CD4-positive, alpha-beta T cell treated with Interleukin-6 at 100 ng/mL for 8 hours (primary cell): Measurements from ENCODE around the gene LCN15.
"Not testable (repeated sequence)": the region's sequence is repeated elsewhere in the genome, so short reads cannot be mapped to it uniquely, and the experiment has no call there.

Experiments
- DNase-seq: peaks from one replicate; pipeline ENCODE4 v3.0.0-alpha.2; 2020; ENCODE audit warnings: mixed read lengths, low spot score

LCN15 gene, protein sequence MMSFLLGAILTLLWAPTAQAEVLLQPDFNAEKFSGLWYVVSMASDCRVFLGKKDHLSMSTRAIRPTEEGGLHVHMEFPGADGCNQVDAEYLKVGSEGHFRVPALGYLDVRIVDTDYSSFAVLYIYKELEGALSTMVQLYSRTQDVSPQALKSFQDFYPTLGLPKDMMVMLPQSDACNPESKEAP

DNA sequence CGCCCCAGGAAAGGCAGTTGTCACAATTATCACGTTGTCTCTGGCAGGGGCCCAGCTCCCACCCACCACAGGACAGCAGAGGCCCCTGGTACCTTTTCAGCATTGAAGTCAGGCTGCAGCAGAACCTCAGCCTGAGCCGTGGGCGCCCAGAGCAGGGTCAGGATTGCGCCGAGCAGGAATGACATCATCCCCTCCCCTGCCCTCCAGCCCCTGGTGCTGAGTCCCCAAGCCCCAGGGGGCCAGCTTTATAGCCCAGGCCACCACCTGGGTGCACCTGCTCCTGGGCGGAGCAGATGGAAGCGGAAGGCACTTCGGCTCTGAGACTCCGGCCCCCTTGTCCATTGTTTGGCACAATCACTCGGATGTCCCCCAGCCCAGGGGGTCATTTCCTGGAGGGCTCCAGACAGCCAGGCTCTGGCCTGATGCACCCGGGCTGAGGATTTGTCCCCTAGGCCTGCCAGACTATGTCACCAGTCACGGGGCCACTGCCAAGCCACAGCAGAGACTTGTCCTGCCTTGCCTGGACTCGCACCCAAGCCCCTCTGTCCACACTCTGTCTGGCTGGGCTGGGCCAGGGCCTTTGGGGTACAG lies at the start of gene LCN15:
Gene LCN15, minus strand, starts transcription at position 218 of the 591 bp plus-strand sequence. Its CDS starts 30 bp downstream, at position 188.
- no peak for DNase-seq

DNA sequence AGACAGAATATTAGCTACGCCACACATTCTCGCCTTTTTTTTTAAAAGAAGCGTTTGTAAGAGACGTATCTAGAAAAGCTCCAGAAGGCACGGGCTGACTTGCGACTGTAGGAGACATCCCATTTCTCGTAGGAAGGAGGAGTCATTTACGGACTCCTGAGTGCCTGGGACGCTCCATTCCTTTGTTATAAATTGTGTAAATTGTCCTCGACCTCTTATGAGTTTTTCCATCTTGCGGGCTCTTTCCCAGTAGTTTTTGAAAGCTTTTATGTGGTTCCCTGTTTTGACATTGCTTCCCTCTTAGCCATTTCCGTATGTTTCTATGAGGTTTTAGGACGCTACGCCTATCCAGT lies 44.5 kb upstream of the LCN15 start:
- DNase-seq: no peak

DNA sequence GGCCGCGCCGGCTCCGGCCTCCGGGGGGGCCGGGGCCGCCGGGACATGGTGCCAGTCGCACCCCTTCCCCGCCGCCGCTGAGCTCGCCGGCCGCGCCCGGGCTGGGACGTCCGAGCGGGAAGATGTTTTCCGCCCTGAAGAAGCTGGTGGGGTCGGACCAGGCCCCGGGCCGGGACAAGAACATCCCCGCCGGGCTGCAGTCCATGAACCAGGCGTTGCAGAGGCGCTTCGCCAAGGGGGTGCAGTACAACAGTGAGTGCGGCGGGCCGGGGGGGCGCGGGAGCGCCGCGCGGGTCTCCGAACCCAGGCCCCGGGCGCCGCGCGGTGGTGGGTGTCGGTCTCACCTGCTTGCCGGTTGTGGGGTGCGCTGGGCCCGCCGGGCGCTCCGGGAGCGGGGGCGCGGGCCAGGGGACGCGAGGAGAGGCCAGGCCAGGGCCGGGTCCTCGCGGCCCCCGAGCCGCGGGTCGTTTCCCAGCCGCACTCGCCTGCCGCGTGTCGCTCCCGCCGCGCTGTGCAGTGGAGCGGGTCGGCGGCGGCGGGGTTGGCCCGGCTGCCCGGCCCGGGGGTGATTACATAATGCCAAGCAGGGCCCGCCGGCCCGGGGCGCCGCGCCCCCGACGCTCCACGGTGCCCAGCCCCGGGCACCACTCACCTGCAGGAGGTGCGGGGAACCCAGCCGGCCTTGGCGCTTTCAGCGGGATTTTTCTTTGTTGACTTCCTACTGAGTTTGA lies 43.9 kb upstream of the LCN15 start:
- DNase-seq: peak; percentile 39

DNA sequence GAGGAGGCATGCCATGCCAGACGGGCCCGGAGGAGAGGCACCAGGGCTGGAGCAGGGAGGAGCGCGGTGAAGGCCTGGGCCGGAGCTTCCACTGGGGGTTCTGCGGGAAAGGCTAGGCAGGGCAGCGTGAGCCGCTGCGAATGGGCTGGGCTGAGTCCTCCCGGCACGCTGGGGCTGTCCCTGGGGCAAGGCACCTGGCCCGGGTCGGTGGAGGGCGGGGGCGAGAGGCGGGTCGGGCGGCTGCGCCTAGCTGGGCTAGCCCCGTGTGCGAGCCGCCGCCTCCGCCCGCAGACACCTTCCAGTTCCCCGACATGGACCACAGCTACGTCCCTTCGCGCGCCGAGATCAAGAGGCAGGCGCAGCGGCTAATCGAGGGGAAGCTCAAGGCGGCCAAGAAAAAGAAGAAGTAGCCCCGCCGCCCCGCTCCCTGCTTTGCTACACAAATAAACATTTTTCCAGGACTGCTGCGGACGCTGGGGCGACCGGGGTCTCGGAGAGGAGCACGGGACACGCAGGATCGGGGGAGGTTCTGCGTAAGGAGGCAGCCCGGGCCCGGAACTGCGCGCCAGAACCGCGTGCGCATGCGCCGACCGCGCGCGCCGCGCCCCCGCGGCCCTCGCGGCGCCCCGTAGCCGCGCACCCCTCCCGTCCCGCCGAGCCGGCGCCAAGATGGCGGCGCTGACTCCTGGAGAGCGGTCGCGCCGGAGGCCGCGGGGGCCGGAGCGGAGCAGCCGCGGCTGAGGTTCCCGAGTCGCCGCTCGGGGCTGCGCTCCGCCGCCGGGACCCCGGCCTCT lies 43.2 kb upstream of the LCN15 start, which contains the start of gene RABL6:
Gene RABL6, plus strand, starts transcription at position 668 of the 794 bp plus-strand sequence. CDS start 249 bp downstream, outside the sequence.
- peak; percentile 77 for DNase-seq

DNA sequence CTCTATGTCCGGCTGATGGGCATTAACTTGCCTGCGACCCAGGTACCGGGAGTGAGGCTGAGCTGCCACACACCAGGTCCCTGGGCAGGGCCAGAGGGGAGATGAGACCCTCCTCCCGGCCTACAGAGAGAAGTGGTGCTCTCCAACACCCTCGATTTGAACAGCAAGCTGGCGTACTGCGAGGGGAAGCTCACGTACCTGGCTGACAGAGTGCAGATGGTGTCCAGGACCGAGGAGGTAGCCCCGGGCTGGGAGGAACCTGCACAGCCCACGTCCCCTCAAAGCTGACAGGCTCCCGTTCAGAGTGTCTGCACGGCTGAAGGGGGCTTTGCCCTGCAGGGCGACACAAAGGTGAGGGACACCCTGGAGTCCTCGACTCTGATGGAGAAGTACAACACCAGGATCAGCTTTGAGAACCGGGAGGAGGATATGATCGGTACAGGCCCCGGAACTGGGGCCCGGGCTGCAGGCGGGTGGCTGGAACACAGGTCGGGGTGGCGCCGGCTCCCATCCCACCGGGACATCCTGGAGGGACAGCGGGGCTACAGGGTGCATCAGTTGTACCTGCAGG lies 42.4 kb upstream of the LCN15 start:
- no peak for DNase-seq

DNA sequence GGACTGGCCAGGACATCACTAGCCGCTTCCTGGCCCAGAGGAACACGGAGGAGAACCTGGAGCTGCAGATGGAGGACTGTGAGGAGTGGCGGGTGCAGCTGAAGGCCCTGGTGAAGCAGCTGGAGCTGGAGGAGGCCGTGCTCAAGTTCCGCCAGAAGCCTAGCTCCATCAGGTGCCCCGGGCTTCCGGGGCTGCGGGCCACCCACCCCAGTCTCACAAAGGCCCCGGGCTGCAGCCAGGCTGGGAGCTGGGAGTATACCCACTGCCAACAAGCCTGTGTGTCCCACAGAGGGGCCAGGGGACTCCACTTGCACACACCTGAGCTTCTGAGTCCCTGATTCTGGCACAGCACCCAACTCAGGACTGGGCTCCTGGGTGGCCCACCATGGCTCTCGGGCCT lies 41.7 kb upstream of the LCN15 start:
- no peak for DNase-seq

DNA sequence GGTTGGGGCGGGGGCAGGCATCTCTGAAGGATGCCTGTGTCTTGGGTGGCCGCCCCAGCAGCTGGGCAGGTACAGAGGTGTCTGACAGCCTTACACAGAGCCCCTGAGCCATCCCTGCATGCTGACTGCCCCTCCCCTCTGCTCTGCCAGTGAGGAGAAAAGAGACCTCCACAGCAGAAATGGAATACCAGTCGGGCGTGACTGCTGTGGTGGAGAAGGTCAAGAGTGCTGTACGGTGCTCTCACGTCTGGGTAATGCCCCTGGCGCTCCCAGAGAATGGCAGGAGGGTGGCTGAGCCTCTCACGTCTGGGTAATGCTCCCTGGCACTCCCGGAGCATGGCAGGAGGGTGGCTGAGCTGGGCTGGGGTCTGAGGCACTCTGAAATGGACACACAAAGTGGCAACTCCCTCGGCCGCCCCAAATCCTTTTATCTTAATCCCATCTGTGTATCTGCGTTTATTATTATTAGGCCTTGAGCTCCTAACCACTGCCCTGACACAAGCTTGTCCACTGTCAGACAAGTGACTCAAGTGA lies 41.0 kb upstream of the LCN15 start:
- no peak for DNase-seq

DNA sequence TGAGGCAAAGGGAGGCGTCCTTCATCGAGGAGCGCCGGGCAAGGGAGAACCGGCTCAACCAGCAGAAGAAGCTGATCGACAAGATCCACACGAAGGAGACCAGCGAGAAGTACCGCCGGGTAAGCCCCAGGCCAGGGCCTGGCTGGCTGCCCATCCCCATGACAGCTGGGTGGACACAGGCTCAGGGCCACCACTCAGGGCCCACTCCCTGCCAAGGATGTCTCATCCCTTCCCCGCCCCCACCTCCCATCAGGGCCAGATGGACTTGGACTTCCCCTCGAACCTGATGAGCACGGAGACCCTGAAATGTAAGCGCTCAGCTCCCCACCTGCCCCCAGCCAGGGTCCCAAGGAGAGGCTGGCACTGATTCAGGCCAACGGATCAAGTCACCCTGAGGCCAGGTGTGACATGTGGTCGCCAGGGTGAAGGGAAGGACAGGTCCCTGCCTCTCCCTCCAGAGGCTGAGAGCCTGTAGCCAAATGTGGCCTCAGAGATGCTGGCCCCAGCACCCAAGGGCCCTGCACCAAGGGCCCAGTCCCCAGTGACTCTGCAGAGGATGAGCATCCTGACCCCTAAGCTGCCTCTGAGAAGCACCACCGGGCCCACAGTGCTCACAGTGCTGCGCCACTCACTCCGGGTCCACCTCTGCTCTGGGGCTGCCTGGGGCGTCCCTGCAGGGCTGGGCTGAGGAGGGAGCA lies 40.3 kb upstream of the LCN15 start:
- DNase-seq: no peak

DNA sequence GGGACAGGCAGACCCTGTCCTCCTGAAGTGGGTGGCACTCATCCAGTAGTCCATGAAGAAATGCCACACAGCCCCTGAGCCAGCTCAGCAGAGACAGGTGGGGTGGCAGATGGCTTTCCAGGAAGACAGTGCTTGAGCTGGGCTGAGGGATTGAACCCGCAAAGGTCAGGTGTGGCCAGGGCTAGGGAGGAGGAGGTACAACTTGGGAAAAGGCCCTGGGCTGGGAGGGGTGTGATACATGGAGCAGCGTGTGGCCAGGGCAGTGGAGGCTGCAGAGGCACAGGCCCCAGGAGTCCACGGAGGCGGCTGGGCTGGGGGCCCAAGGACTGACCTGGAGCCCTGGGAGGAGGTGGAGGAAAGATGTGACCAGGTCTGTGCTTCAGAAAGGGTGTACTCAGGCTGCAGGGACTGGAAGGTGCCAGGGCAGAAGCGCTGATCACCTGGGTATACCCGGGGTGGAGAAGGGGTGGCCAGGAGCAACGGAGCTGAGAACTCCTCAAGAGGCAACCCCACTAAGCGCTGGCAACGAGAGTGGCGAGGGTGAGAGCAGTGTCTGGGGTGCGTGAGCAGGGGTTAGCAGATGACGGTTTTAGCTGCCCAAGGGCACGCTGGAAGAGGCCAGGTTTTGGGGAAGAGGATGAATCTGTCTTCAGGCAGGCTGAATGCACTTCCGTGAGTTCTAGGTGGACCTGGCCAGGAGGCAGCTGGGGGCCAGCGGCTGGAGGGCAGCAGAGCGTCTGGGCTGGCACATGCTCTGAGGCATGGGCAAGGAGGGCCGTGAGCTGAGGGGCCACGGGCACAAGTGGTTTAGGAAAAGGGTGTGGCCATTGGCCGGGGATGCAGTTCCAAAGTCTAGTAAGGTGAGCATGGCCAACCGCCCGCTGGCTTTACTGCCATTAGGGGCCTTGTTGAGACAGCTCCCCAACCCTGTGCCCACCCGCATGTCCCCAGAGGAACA lies 39.5 kb upstream of the LCN15 start:
- DNase-seq: no peak

DNA sequence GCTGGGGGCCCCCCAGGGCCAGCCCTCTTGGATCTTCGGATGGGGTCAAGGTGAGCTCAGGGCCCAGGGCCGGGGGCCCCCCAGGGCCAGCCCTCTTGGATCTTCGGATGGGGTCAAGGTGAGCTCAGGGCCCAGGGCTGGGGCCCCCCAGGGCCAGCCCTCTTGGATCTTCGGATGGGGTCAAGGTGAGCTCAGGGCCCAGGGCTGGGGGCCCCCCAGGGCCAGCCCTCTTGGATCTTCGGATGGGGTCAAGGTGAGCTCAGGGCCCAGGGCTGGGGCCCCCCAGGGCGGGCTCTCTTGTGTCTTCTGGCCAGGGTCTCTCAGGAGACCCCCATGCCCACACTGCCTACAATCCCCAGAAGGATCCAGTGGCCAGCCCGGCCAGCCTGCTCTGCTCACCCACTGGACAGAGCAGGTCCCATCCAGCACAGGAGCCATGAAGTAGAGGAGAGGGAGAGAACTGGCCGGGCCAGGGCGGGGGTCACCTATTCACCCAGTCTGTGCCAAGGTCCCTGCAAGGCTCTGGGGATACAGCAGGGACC lies 38.8 kb upstream of the LCN15 start:
- not testable (repeated sequence) for DNase-seq

DNA sequence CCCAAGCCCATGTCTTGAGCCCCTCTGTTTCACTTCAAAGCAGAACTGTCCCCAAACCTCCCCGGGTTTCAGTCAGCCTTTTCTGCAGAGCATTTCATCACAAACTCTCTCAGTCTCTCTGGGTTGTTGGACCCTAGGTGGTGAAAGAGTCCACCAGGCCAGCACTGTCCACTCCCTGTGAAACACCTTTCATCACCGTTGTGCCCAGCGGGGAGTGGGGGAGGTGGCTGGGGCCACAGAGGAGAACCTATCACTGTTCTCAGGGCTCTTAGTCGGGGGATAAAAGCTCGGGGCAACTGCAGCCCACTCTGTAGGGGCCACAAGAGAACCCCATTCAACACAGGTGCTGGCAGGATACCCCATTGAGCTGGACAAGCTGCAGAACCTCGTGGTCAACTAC lies 38.0 kb upstream of the LCN15 start:
- no peak for DNase-seq

DNA sequence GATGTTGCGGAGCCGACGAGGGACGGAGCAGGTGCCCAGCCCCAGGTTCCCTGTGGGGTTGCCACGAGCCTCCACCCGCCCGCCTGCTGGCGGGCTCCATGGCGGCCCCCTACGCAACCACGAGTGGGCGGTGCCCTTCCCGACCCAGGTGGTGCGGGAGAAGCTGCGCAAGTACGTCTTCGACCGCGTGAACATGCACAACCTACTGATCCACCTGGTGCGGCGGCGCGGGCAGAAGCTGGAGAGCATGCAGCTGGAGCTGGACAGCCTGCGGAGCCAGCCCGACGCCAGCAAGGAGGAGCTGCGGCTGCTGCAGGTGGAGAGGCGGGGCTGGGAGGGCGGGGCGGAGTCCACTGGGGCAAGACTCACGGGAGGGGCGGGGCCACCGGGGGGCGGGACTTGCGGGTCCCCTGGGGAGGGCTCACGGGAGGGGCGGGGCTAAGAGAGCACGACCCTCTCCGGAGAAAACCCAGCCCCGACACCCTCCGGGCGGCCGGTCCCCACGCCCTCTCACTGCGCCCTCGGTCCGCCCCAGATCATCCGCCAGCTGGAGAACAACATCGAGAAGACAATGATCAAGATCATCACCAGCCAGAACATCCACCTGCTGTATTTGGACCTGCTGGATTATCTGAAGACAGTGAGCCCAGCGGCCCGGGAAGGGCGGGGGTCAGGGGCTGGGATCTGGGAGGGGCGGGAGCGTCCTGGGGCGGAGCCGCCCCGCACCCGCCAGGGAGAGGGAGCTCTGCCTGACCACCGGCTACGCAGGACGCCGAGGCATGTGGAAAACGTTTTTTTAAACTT lies 35.7 kb upstream of the LCN15 start:
- peak; percentile 93 for DNase-seq

DNA sequence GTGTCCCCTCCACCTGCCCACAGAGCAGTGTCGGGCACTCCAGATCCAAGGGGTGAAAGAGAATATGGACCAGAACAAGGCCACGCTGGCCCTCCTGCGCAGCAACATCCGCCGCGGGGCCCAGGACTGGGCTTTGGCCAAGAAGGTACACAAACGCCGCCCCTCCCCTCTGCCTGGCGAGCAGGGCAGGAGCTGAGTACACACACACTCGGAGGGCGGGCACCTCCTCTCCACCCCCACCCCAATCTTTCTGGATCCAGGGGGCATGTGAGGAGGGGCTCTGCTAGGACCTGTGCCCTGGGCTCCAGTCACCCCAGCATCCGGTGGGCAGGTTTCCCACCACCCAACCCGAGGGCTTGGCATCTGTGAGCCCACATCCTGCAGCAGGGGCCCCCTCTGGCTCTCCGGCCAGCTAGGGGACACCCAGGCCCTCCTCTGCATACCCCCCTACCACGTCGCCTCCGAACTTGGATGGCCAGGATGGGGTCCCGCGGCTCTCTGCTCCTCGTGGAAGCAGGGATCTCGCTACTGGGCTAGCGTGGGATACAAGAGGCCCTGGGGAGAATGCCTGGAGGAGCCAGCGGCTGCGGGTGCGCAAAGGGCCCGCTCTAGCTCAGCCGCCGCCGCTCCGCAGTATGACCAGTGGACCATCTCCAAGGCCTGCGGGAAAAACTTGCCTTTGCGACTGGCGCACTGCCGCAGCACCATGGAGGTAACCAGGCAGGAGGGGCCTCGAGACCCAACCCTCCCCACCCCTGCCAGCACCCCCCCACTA lies 34.9 kb upstream of the LCN15 start:
- no peak for DNase-seq

DNA sequence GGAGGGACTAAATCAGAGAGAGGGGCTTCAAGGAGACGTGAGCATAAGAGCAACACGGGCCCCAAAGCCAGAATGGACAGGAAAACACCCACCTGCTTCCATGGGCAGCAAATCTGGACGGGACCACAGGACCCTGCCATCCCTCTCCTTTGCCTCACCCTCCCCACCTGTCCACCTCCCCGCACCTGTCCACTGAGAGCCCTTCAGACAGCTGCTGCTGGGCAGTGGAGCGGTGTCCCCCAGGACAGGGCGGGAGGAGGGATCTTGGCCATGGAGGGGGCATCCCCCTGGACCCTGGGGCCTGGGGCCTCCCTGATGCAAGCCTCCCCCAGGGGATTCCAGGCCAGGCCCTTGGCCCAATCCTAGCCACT lies 34.4 kb upstream of the LCN15 start:
- DNase-seq: no peak

DNA sequence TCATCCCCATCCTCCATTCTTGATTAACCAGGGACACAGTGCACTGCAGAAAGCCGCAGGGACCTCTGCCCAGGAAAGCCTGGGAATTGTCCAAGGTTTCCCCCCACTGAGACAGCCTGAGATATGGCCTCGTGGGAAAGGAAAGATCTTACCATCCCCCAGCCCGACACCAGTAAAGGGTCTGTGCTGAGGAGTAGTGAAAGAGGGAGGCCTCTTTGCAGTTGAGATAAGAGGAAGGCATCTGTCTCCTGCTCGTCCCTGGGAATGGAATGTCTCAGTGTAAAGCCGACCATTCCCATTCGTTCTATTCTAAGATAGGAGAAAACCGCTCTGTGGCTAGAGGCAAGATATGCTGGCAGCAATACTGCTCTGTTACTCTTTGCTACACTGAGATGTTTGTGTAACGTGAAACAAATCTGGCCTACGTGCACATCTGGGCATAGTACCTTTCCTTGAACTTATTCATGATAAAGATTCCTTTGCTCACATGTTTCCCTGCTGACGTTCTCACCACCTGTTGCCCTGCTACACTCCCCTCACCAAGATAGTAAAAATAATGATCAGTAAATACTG lies 32.5 kb upstream of the LCN15 start:
- not testable (repeated sequence) for DNase-seq

DNA sequence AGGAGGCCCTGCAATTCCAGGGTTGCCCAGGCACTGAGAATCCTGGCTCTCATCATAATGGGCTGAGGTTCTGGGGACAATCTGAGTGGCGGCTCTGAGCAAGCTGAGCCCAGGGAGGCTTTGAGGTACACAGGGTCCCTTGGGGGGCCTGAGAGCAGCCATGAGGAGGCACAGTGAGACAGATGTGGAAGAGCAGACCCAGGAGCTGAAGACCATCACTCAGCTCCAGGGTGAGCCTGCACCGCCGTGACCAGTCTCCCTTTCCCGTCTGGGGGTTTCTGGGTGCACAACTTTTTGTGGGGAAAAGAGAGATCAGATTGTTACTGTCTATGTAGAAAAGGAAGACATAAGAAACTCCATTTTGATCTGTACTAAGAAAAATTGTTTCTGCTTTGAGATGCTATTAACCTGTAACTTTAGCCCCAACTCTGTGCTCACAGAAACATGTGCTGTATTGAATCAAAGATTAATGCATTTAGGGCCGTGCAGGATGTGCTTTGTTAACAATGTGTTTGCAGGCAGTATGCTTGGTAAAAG lies 32.0 kb upstream of the LCN15 start, which contains the start of gene CCDC183:
Gene CCDC183, plus strand, starts transcription at position 101 of the 537 bp plus-strand sequence. Its CDS starts 60 bp downstream, at position 161.
- no peak for DNase-seq

DNA sequence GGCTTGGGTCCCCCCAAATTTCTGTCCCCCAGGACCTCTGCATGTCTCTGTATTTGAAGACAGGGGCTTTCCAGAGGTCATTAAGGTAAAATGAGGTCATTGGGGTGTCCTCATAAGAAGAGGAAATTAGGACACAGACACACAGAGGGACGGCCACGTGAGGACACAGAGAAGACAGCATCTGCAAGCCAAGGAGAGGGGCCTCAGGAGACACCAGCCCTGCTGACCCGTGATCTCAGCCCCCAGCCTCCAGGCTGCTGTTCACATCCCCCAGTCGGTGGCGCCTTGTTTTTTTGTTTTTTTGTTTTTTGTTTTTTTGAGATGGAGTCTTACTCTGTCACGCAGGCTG lies 30.7 kb upstream of the LCN15 start:
- DNase-seq: no peak
